OCI-LY1 (cell line): Measurements from ENCODE around the gene COL25A1.

Experiments used
- EZH2 ChIP-seq: fragments of 200-600 bp; sonication (generic), shearing (Covaris generic); IDR thresholded peaks from 2 replicates; pipeline ENCODE4 v1.8.0; 2017; ENCODE audit warnings: borderline replicate concordance, mixed run types, mild to moderate bottlenecking, antibody characterized with exemption, low read length, moderate library complexity, mixed read lengths
- TF ChIP-seq, protein P1 (sequence below): fragments of 200-600 bp; sonication (generic), shearing (Covaris generic); IDR thresholded peaks from 2 replicates; pipeline ENCODE4 v1.5.1; 2017; ENCODE audit warnings: mild to moderate bottlenecking, antibody characterized with exemption, low read length, moderate library complexity, mixed read lengths

DNA sequence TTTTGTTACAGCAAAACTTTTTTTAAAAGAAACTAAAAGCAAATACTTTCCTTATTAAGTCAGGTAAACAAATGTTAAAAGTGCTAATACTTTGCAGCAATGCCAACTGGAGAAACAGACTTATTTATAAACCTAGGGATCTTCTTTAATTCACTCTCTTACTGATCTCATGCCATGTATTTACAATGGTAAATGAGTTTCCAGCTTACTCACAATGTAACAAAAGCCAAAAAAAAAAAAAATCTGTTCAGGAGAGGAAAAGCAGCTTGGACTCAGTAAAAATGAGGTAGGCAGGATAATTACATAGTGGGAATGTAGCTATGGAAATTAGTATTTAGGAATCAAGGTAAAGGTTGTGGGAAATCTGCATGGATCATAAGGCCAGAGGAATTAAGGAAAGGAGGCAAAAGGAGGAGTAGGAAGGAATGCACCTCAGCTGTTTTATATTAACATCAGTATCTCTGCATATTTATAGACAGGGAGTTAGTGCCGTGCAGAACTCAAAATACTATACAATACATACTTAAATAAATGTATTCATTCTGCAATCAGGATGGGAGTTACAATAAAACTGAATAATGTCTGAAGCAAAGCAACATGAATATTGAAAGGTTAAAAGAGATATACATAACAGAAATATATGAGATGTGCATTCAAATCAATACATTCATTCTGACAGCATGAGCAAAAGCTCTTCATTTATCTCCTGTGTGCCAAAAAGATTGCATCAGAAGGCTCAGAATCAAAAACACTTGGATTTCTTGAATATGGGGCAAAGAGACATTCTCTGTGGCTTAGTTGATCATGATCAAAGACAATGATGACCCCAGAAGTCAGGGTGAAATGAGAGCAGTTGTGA is 481.7 kb downstream of the COL25A1 start:
- TF ChIP-seq, protein P1, sequence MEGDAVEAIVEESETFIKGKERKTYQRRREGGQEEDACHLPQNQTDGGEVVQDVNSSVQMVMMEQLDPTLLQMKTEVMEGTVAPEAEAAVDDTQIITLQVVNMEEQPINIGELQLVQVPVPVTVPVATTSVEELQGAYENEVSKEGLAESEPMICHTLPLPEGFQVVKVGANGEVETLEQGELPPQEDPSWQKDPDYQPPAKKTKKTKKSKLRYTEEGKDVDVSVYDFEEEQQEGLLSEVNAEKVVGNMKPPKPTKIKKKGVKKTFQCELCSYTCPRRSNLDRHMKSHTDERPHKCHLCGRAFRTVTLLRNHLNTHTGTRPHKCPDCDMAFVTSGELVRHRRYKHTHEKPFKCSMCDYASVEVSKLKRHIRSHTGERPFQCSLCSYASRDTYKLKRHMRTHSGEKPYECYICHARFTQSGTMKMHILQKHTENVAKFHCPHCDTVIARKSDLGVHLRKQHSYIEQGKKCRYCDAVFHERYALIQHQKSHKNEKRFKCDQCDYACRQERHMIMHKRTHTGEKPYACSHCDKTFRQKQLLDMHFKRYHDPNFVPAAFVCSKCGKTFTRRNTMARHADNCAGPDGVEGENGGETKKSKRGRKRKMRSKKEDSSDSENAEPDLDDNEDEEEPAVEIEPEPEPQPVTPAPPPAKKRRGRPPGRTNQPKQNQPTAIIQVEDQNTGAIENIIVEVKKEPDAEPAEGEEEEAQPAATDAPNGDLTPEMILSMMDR: no peak
- no peak for TF ChIP-seq EZH2
